RWPE1 (cell line): ENCODE results near the gene SH3BP2.

ENCODE experiments used
- CTCF ChIA-PET: fragments of 350-600 bp; sonication (Branson Sonifier 250); formaldehyde crosslinking; extraction: SDS; loops from one replicate; lab custom pipeline; 2021; lab: Yijun Ruan, JAX
- POLR2A ChIA-PET: fragments of 400-600 bp; formaldehyde crosslinking; extraction: SDS; loops from one replicate; lab custom pipeline; 2020; ENCODE audit warnings: antibody characterized with exemption; ENCODE audit not compliant: low non-redundant PET; lab: Yijun Ruan, JAX
- DNase-seq: peaks from one replicate; pipeline ENCODE4 v3.0.0; 2012; ENCODE audit warnings: low spot score
- H3K27ac ChIP-seq: fragments of 450-650 bp; 2 replicates; pipeline ENCODE4 v1.5.1; 2017
- CTCF ChIP-seq: fragments of 450-650 bp; conservative IDR thresholded peaks from 2 replicates; pipeline ENCODE4 v1.5.1; 2017; ENCODE audit warnings: low read depth, mild to moderate bottlenecking

SH3BP2 gene

GRCh38 chr4:2799971-2800690 is 7.2 kb downstream of the SH3BP2 start:
- POLR2A ChIA-PET, result no interaction called here
- no peak for DNase-seq
- CTCF ChIA-PET, result interaction anchor here (1.0 kb wide), 1 partner anchor 54 kb away, joined by 4 read pairs; no protein-coding TSS in a partner anchor
- TF ChIP-seq CTCF, result 0 out of 2 replicates have a peak, but pooled peaks have one; percentile 16
- H3K27ac ChIP-seq, result peak overlapping the region; percentile 99

GRCh38 chr4:2800691-2801596 is 8.1 kb downstream of the SH3BP2 start:
- TF ChIP-seq CTCF, result no peak
- peak overlapping the region; percentile 99 for H3K27ac ChIP-seq
- POLR2A ChIA-PET, result no interaction called here
- no peak for DNase-seq
- CTCF ChIA-PET, result interaction anchor here (1.0 kb wide), 1 partner anchor 55 kb away, joined by 4 read pairs; no protein-coding TSS in a partner anchor

GRCh38 chr4:2802618-2803531 is 10.0 kb downstream of the SH3BP2 start:
- CTCF ChIA-PET, result interaction anchor here (0.6 kb wide), 1 partner anchor 394 kb away, joined by 4 read pairs; no protein-coding TSS in a partner anchor

GRCh38 chr4:2803624-2804448 is 11.0 kb downstream of the SH3BP2 start:
- DNase-seq, result no peak
- H3K27ac ChIP-seq, result peak overlapping the region; percentile 90
- TF ChIP-seq CTCF, result no peak
- ChIA-PET POLR2A (no interaction called here), CTCF (interaction anchor here (0.6 kb wide), 2 partner anchors 12 to 393 kb away, joined by 4 read pairs; no protein-coding TSS in a partner anchor)

More at GRCh38 chr4:2802618-2803531, 10.0 kb downstream of the SH3BP2 start:
- POLR2A ChIA-PET, result no interaction called here
- H3K27ac ChIP-seq, result peak overlapping the region; percentile 90
- no peak for DNase-seq
- no peak for TF ChIP-seq CTCF

GRCh38 chr4:2804449-2804972 is 11.6 kb downstream of the SH3BP2 start:
- peak overlapping the region; percentile 90 for H3K27ac ChIP-seq
- POLR2A ChIA-PET, result no interaction called here
- CTCF ChIA-PET, result no interaction called here
- no peak for TF ChIP-seq CTCF
- DNase-seq, result no peak
